Measurements from ENCODE around the gene LRRC27. TPM values are rescaled to one million over a fixed set of nuclear protein-coding genes. Genes with fewer than 3 reads are reported as not detected.

LRRC27 gene
- total RNA-seq, 1 donor from 2014 or later, result 3.2 TPM

DNA sequence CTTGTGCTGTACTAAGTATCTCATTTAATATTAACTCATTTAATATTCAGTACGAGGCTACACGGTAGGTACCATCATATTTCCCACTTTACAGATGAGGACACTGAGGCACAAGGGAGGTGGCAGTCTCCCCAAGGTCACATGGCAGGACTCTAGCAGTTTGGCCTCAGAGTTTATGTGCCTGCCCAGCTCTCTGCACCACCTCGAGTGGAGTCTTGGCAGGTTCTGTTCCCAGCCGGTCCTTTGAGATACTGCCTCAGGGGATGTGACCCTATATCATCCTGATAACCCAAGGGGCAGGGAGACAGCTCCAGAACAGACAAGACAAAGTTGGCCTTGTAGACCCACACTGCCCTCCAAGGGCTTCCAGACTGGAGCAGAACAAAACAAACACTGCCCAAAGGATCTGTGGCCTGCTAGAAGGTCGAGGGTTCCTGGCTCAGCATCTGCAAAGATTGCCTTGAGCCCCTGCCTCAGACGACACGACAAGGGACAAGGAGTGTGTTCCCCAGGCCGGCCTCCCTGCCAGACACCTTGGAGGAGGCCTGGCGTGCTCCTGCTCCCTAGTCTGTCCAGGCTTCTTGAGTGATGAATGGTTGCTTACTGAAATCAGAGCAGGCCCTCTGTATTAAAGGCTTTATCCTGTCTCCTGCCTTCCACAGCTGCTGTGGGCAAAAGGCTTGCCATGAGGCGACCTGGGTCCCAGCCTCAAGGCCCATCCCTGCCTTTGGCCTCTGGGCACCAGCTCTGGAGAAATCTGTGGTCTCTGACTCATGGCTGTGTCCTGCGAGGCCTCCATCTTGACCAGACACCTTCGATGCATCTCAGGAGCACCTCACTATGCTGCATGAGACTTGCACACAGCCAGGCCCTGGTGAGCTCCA is 61.1 kb downstream of the LRRC27 start:
- ATAC-seq, result no peak
- intact Hi-C loops (cut with micrococcal nuclease), result no loop called here
- peak; percentile 19 for DNase-seq

DNA sequence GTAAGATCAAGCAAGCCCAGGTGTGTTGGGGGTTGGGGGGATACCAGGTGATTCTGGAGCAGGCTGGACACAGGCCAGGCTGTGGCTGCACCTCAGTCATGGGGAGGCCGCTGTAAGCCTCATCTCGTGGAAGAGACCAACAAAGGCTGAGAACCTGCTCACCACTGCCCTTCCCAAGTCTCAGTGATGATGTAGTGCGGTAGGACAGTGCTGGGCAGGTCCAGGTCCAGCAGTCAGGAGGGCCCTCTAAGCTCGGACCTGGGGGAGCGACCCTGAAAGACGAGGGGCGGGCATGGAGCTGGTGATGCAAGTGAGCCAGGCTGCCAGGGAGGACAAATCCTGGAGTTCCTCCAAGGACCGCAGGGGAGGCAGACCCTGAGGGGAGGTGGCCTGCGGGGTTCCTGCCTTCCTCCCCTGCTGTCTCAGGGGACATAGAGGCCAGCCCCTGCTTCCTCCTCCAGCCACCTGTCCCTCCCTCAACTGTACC is 61.7 kb downstream of the LRRC27 start:
- DNase-seq (peak; percentile 28), ATAC-seq (no peak)
- intact Hi-C loops (cut with micrococcal nuclease), result no loop called here

DNA sequence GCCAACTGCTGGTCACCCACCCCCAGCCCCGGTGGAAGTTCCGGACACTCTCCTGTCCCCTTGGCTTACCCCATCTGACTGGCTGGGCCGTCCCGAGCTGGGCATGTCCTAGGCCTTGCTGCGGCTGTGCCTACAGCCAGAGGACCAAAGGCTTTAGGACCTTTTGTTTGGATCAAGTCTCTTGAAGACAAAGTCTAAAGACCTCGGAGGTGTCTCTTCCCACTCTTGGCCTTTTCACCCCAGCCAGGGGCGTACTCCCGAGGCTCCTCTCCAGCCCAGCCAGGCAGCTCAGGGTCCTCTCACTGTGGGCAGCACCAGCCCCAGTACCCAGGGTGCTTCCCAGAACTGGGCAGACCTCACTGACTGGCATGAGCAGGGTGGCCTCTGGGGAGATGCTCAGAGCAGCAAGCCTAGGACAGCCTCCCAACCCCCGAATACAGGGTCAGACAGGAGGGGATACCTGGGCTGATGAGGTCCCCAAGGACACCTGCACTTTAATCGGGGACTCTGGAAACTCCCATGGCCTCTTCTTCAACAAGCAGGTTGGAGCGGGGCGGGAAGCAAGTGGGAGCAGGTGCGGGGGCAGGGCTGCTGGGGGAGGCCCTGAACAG is 62.3 kb downstream of the LRRC27 start:
- ATAC-seq (no peak), DNase-seq (peak; percentile 38)
- intact Hi-C loops (cut with micrococcal nuclease), result no loop called here

DNA sequence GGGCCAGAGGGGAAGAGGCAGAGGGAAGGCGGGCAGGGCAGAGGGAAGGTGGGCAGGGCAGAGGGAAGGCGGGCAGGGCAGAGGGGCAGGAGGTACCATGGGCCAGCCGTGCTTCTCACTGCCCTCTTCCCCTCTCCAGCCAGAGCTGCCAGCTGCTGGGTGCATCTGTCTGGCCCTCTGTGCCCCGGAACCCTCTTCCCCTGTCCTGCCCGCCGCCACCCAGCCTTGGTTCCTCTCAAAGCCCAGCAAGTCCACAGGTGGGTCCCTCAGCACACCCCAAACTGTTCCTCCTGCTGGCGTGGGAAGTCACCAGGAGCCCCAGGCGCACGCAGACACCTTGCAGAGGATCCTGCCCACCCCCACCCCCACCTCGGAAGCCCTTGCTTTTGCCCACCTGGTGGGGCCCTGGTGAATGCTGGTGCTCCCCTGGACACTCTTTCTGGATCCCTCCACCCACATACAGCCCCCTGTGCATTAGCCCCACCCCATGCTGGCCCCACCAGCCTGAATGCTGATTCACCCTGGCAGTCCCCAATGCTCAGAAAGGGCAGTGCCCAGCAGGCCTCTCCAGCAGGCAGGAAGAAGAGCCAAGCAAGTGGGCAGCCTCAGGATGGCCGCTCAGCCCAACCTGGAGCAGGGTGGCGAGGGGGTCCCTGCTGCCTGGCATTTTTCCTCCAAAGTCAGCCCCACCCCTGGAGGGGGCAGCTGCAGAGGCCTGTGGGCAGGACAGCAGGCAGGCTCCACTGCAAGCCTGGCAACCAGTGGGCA is 63.1 kb downstream of the LRRC27 start:
- intact Hi-C loops (cut with micrococcal nuclease), result no loop called here
- ATAC-seq, result peak; percentile 1
- DNase-seq, result peak; percentile 28

DNA sequence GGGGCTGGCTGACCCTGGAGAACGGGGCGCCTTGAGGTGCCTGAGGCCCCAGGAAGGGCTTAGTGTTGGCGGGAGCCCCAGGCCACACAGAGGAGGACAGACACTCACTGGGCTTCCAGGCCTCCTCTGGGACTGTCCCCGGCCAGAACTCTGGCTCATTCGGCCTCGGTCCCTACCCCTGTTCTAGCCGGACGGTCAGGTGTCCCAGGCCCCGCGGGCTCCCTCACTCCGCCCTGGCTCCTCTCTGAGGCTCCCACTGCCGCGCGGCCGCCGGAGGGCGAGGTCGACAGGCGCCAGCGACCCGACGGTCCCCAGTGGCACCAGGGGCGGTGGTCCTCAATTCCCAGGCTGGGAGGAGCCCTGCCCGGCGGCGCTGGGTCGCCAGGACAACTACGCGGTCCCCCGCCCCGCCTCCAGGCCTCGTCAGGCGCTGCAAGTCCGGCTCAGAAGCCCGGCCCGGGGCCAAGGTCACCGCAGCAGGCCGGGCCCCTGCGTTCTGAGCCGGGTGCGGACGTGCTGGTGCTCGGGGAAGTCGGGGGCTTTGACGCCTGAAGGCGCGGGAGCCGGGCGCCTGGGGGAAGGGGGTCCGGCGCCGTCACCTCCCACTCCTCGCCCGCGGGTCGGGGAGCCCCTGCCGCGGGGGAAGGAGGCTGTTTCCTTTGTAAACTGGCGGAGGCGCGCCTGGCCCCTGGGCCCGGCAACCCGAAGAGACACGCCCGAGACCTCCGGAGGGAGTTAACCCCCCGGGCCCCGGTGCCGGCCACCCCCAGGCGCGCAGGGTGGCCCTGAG is 63.9 kb downstream of the LRRC27 start:
- intact Hi-C loops (cut with micrococcal nuclease), result no loop called here
- ATAC-seq, result peak; percentile 72
- DNase-seq, result peak; percentile 89

DNA sequence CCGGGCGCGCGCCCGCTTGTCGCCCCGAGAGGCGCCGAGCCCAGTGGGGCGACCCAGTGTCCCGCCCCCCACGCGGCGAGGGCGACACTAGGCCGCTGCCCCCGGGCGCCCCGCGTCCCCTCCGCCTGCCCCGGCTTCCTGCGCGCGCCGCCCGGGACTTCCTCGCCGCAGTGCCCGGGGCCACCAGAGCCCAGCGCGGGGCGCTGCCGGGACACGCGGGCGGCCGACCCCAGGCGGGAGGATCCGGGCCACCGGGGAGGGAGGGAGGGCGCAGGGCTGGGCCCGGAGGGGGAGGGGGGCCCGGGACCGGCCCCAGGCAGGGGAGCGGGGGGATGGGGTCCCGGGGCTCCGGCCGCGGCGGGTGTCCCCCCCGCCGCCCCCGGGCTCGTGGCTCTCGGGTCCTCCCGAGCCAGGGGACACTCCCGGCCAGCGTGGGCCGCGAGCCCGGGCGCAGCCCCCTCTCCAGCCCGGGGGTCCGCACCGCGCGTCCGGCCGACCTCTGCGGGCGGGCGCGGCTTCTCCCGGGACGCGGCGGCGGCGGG is 64.6 kb downstream of the LRRC27 start:
- DNase-seq, result peak; percentile 86
- peak; percentile 58 for ATAC-seq
- intact Hi-C loops (cut with micrococcal nuclease), result no loop called here

DNA sequence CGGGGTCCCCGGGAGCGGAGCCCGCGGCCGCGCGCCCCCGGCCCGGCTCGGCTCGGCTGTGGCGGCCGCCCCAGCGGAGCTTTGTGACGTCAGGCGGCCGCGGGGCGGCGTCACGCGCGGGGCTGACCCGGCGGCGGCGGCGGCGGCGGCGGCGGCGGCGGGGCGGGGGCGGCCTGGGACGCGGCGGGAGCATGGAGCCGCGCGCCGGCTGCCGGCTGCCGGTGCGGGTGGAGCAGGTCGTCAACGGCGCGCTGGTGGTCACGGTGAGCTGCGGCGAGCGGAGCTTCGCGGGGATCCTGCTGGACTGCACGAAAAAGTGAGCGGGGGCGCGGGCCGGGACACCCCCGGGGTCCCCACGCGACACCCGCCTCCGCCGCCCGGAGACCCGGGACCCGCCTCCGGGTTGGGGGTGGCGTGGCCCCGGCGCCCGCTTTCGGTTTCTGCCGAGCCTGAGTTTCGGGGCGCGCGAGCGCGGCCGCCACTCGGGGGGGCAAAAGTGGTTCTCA is 65.1 kb downstream of the LRRC27 start, which contains the start of gene PWWP2B:
TSS of gene PWWP2B (plus strand) at position 165 of the 506 bp plus-strand sequence. CDS start at position 192, 27 bp downstream.
- ATAC-seq (peak; percentile 11), DNase-seq (peak; percentile 87)
- intact Hi-C loops (cut with micrococcal nuclease), result no loop called here

DNA sequence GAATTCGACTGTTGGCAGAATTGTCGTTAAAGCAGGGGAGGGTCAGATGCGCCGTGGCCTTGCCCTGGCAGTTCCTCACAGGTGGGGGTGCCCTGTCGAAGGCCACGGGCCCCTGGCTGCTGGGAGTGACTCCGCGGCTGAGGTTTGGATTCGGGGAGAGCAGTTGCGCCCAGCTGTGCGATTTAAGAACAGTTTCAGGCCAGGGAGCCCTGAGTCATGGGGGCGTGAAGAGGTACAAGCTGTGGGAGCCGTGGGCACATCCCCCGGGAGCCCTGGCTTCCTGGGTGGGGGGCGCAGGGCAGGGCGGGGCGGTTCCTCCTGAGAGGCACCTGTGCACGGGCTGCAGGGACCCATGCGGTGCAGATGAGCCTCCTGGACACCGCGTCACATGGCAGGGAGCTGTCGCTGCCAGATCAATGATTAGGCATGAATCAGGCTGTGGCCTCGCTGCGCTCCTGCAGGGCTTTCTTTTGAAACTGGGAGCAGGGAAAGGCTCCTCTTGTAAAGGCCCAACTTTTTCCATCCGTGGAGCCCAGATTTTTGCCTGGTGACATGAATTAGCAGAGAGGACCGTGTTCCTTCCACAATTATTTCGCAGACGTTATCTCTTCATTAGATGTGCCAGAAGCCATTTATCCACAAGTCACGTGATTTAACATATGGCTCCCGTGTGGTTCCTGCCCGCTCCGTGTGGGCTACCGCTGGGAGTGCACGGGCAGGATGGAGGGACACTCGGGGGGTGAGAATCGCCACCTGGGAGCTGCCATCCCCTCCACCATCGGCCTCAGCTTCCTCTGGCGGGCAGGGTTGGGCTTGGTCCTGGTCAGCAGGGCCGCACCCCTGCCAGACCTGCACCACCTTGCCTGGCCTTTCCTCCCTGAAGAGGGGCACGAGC is 65.9 kb downstream of the LRRC27 start:
- ATAC-seq (no peak), DNase-seq (peak; percentile 58)
- intact Hi-C loops (cut with micrococcal nuclease), result no loop called here

DNA sequence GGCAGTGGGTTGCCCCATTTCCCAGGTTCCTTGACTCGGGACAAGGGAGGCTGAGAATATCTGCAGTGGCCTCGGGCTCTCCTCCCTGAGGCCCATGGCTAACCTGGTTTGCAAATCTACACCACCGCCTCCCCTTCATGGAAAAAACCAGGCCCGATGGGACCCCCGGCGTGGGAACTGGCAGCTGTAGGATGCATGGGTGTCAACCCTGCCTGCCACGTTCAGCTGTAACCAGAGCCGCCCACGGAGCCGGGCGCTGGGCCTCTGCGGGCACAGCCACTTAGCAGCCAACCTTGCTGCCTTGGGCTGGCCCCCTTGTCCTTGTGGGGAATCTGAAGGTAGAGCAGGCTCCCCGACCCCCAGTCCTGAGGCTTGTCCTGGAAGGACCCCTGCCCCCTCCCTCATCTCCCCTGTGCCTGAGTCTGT is 66.6 kb downstream of the LRRC27 start:
- ATAC-seq, result no peak
- peak; percentile 43 for DNase-seq
- intact Hi-C loops (cut with micrococcal nuclease), result no loop called here

DNA sequence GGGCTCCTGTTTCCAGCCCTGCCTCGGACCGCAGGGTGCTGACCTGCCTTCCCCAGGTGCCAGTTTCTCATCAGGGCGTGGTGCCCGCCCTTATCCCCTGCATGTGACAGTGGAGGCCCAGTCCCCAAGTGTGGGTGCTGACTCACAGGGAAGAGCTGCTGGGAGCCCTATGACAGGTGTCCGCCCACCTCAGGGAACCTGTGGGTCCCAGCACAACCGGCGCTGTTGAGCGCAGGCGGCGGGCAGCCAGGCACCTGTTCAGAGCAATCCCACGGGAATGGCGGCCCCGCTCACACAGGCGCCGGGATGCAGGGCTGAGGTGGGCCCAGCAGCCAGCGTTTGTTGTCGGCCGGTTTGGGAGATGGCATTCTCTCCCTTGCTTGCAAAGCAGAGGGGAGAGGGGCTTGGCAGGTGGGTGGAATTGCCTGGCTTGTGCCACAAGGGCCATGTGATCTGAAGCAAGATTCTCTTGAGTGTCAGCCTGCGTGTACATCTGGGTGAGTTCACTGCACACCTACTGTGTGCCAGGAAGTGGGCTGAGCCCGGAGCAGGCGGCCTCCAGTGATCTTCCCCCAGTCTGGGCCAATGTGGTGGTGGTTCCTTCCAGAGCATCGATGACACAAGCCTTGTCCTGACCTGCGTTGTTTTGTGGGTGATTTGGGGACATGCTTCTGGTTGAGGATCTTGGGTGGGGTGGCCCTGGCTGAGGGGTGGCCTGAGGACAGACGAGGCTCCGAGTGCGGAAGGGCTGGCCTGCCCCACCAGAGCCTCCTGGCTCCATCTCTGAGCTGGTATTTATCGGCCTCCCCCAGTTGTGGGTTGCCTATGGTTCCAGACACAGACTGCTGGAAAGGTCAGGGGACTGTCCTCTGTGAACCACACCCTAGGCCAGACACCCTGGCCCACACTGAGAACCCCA is 67.4 kb downstream of the LRRC27 start:
- intact Hi-C loops (cut with micrococcal nuclease), result no loop called here
- ATAC-seq (no peak), DNase-seq (peak; percentile 28)

DNA sequence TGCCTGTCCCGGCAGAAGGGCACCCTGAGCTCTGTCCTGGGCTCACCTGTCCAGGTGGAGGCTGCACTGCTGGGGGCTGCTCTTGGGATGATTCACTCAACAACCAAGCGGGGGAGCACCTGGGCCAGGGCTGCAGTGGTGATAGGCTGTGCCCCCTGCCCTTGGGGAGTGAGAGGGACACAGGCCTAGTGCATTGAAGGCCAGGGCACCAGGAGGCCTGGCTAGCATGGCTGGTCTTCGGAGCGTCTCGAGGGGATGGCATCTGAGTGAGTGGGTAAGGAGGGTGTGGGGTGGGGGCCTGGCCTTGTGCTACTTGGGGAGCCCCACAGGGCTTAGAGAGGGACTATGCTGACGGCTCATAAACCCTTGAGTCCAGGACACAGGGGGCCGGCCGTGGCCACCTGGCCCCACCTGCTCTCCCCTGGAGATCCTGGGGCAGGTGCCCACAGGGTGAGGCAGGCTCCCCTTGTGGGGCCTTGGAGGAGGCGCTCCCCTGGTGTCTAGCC is 68.1 kb downstream of the LRRC27 start:
- intact Hi-C loops (cut with micrococcal nuclease), result no loop called here
- DNase-seq (peak; percentile 28), ATAC-seq (no peak)

DNA sequence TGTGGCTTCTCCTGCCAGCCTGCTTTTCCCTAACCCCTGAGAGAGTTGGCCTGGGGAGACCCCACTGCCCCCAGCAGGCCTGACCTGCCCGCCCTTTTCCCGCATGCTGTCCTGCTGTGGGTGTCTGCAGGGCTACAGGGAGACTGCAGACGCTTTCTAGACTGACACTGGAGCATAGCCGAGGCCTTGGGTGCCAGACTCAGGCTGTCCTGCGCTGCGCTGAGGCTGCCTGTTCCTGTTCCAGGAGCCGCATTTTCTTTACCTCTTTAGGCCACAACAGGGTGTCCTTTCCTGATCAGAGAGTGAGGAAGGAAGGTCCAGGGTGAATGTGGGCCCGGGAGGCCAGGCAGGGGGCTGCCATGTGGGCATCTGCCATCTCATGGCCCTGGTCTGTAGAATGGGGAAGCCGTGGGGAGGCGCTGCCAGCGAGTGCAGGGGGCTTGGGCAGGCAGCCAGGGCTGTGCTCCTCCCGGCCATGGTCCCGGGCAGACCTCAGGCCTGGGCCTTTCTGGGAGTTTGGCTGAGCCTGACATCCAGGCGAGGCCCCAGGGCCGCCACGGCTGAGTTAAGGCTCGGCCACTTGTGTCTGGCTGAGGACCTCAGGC is 68.7 kb downstream of the LRRC27 start:
- DNase-seq (peak; percentile 48), ATAC-seq (peak; percentile 5)
- intact Hi-C loops (cut with micrococcal nuclease), result no loop called here

DNA sequence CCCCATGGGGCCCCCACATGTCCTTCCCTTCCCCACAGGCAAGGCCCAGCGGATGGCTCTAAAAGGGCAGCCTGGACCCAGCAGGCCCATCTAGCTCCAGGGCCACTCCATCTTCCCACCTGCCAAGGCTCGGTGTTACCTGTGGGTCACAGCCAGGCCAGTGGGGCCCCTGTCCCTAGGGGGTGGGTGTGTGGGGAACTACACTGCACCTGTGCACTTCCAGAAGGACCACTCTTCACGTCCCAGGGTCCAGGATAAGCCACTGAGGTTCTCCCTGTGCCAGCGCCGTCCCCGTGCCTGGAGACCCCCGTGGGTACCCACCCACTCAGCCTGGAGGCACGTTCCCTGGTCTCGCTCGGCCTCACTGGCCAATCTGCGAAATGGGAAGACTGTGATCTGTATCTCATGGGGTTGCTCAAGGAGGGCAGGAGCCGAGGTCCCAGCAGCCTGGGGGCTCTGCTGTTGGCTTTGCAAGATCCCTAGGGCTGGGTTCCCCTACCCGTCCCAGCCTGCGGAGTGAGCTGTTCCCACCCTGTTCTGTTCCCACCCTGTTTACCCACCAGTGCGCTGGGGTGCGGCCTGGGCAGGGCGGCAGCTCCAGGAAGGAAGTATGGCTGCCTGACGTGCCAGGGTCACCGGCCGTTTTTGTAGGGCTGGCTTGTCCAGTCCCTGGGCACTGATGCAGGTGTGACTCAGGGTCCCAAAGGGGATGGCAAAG is 69.6 kb downstream of the LRRC27 start:
- ATAC-seq (no peak), DNase-seq (peak; percentile 40)
- intact Hi-C loops (cut with micrococcal nuclease), result no loop called here

DNA sequence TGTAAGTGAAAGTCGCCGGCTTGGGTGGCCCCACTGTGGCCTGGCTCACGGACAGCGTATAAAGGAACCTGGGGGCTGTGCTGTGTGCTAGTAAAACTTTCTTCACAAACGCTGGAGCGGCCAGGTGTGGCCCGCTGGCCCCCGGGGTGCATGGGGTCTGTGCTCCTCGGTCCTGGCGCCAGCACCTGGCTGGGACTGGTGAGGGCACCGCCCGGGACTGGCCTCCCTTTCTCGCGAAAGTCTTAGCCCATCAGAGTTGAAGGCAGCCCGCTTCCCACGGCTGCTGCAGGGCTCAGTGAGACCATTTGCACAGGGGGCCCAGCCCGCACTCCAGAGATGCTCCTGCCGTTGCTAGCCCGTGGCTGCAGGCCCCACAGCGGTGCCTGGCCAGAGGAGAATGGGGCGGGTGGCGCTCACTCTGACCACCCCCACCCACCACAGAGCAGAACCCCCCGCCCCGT is 70.8 kb downstream of the LRRC27 start:
- no peak for ATAC-seq
- intact Hi-C loops (cut with micrococcal nuclease), result no loop called here
- peak; percentile 24 for DNase-seq

DNA sequence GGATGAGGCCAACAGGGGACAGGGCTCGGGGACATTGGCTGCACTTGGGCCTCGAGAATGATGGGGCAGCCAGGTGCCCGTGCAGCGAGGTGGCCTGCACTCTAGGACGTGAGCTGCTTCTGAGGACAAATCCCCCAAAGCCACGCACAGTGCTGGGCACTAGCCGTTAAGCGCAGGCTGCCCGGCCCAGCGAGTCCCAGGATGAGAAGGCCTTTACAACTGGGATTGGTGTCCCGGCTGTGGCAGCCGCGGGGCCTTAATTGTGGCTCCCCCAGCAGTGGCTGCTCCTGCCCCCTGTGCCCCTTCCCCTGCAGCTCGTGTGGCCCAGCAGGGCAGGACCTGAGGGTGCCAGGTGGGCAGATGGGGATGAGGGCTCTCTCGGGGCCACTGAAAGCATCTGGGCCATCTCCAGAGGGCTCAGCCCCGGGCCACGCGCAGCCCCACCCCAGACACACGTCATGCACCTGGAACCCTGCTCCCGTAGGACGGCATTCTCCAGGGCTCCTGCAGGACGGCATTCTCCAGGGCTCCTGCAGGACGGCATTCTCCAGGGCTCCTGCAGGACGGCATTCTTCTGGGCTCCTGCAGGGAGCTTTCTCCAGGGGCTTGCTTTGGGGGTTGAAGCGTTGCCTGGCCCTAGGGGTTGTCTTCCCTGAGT is 71.6 kb downstream of the LRRC27 start:
- ATAC-seq (no peak), DNase-seq (peak; percentile 22)
- intact Hi-C loops (cut with micrococcal nuclease), result no loop called here
